Liver (tissue), 9 donors: ENCODE measurements around the gene SLIT3. TPM values are rescaled to one million over a fixed set of nuclear protein-coding genes. Genes with fewer than 3 reads are reported as not detected.

Source experiments
- DNase-seq: peaks from one replicate; pipeline ENCODE4 v3.0.0-alpha.2; 2017; ENCODE audit warnings: low spot score
- H3K27ac ChIP-seq, 2 donors: one replicate each; pipeline ENCODE4 v1.7.0; 2013; ENCODE audit warnings: inconsistent platforms in 2 of 2, low read length in 2 of 2, control low read depth in 1 of 2, low read depth in 1 of 2, mild to moderate bottlenecking in 1 of 2
- H3K27me3 ChIP-seq, 4 donors: one replicate each; pipeline versions ENCODE4 v1.6.1 to v1.7.0; 2013; ENCODE audit warnings: low read length in 3 of 4, inconsistent platforms in 1 of 4, mild to moderate bottlenecking in 1 of 4, moderate library complexity in 1 of 4; ENCODE audit not compliant: control insufficient read depth in 4 of 4, insufficient read depth in 4 of 4
- H3K36me3 ChIP-seq, 4 donors: one replicate each; pipeline versions ENCODE4 v1.6.1 to v1.7.0; 2013; ENCODE audit warnings: low read length in 3 of 4, mild to moderate bottlenecking in 3 of 4, low read depth in 1 of 4, moderate library complexity in 1 of 4; ENCODE audit not compliant: control insufficient read depth in 4 of 4, insufficient read depth in 3 of 4
- H3K4me1 ChIP-seq, 4 donors: one replicate each; pipeline versions ENCODE4 v1.6.1 to v1.7.0; 2013; ENCODE audit warnings: low read length in 3 of 4, mild to moderate bottlenecking in 3 of 4, moderate library complexity in 1 of 4; ENCODE audit not compliant: control insufficient read depth in 4 of 4, insufficient read depth in 4 of 4
- H3K4me3 ChIP-seq, 3 donors: one replicate each; pipeline versions ENCODE4 v1.6.1 to v1.7.0; 2013; ENCODE audit warnings: low read length in 3 of 3, control low read depth in 1 of 3, low read depth in 1 of 3, mild to moderate bottlenecking in 1 of 3
- H3K9ac ChIP-seq, 2 donors: one replicate each; pipeline ENCODE4 v1.7.0; 2013; ENCODE audit warnings: low read length in 2 of 2, mild to moderate bottlenecking in 2 of 2, moderate library complexity in 2 of 2, control low read depth in 1 of 2, low read depth in 1 of 2
- H3K9me3 ChIP-seq, 4 donors: one replicate each; pipeline versions ENCODE4 v1.6.1 to v1.7.0; 2013; ENCODE audit warnings: low read length in 3 of 4; ENCODE audit not compliant: control insufficient read depth in 4 of 4
- ATF3 ChIP-seq: IDR thresholded peaks from 2 replicates; pipeline ENCODE4 v1.6.1; 2016; ENCODE audit warnings: antibody characterized with exemption
- CTCF ChIP-seq: fragments of 150-350 bp; IDR thresholded peaks from 2 replicates; pipeline ENCODE4 v1.5.1; 2017; ENCODE audit warnings: improper control_type of control experiment, low read depth, low read length; ENCODE audit not compliant: missing input control
- EGR1 ChIP-seq, 2 donors: IDR thresholded peaks; 2 replicates each; pipeline ENCODE4 v1.6.1; 2016 to 2018; ENCODE audit warnings: antibody characterized with exemption in 2 of 2, low read depth in 2 of 2
- FOXA1 ChIP-seq: IDR thresholded peaks from 2 replicates; pipeline ENCODE4 v1.6.1; 2016; ENCODE audit warnings: antibody characterized with exemption
- FOXA2 ChIP-seq: IDR thresholded peaks from 2 replicates; pipeline ENCODE4 v1.6.1; 2016; ENCODE audit warnings: antibody characterized with exemption
- GABPA ChIP-seq, 2 donors: IDR thresholded peaks in 1 of 2; conservative IDR thresholded peaks in 1 of 2; 2 replicates each; pipeline ENCODE4 v1.6.1; 2016; ENCODE audit warnings: antibody characterized with exemption in 2 of 2, mild to moderate bottlenecking in 1 of 2, moderate library complexity in 1 of 2
- HNF4A ChIP-seq, 2 donors: conservative IDR thresholded peaks; 2 replicates each; pipeline ENCODE4 v1.6.1; 2016; ENCODE audit warnings: antibody characterized with exemption in 2 of 2, mild to moderate bottlenecking in 2 of 2
- HNF4G ChIP-seq: IDR thresholded peaks from 2 replicates; pipeline ENCODE4 v1.6.1; 2016; ENCODE audit warnings: antibody characterized with exemption
- JUND ChIP-seq, 2 donors: IDR thresholded peaks; 2 replicates each; pipeline ENCODE4 v1.6.1; 2016; ENCODE audit warnings: antibody characterized with exemption in 2 of 2
- MAX ChIP-seq: IDR thresholded peaks from 2 replicates; pipeline ENCODE4 v1.6.1; 2016; ENCODE audit warnings: antibody characterized with exemption
- RAD21 ChIP-seq, 2 donors: IDR thresholded peaks; 2 replicates each; pipeline ENCODE4 v1.6.1; 2016; ENCODE audit warnings: antibody characterized with exemption in 2 of 2, mild to moderate bottlenecking in 2 of 2
- RXRA ChIP-seq, 2 donors: IDR thresholded peaks; 2 replicates each; pipeline ENCODE4 v1.6.1; 2017 to 2018; ENCODE audit warnings: antibody characterized with exemption in 2 of 2, mild to moderate bottlenecking in 1 of 2
- SP1 ChIP-seq: IDR thresholded peaks from 2 replicates; pipeline ENCODE4 v1.6.1; 2018; ENCODE audit warnings: antibody characterized with exemption, mild to moderate bottlenecking
- TAF1 ChIP-seq: conservative IDR thresholded peaks from 2 replicates; pipeline ENCODE4 v1.6.1; 2016; ENCODE audit warnings: antibody characterized with exemption, mild to moderate bottlenecking
- YY1 ChIP-seq: IDR thresholded peaks from 2 replicates; pipeline ENCODE4 v1.6.1; 2016; ENCODE audit warnings: antibody characterized with exemption, mild to moderate bottlenecking
- WGBS: extraction: QIAGEN DNeasy Blood & Tissue Kit; methylation state at CpG from one replicate; pipeline ENCODE4 v1.1.7; 2013; 5-methylcytosine and 5-hydroxymethylcytosine counted together
- polyA plus RNA-seq, 2 donors: library from polyadenylated mRNA; stranded (reverse) in 1 of 2; unstranded in 1 of 2; fragments of 200-250 nt in 1 of 2; fragments of >200 nt in 1 of 2; fragmentation: Nextera tagmentation in 1 of 2; extraction: Ambion mirVana in 1 of 2; gene quantifications; one replicate each; pipeline versions ENCODE4 v1.2.1 to v1.2.3, GENCODE V29; 2013 to 2015
- total RNA-seq, 2 donors: library from RNA; depleted of rRNA; stranded (reverse); fragments of >200 nt; gene quantifications; one replicate each; pipeline ENCODE4 v1.2.3, GENCODE V29; 2014
- donor health status: healthy.
- donor health status: healthy.
- donor health status: healthy.
- donor health status: healthy.
- donor health status: healthy.

SLIT3 gene
- total and polyA plus RNA-seq, 4 donors = 0.61 to 1.3 (median 0.91) TPM

- H3K9ac ChIP-seq = no peak overlapping the region
- DNase-seq = no peak
- no peaks in the 10 kb centered on the region for H3K36me3 ChIP-seq
- no peaks in the 10 kb centered on the region for H3K4me1 ChIP-seq
- H3K9me3 ChIP-seq = peaks cover 0 to under 1% (median 0%) of the 10 kb centered on the region in 4 donors
- 80% methylated on average over 2 of the region's 2 CpGs for WGBS
- no peak overlapping the region for H3K27ac ChIP-seq
- no peak for TF ChIP-seq TAF1
- no peak for TF ChIP-seq MAX
- TF ChIP-seq FOXA2 = no peak
- no peak for TF ChIP-seq RAD21 (IDR thresholded peaks at IDR 0.05)
- no peak for TF ChIP-seq EGR1 (IDR thresholded peaks at IDR 0.05; ENCODE audit: low read depth in 2 of 2)
- TF ChIP-seq ATF3 = no peak
- TF ChIP-seq HNF4G = no peak
- no peak for TF ChIP-seq GABPA (IDR thresholded peaks at IDR 0.05 in 1 of 2, conservative IDR thresholded peaks at IDR 0.05 in 1 of 2)
- no peak for TF ChIP-seq JUND (IDR thresholded peaks at IDR 0.05)
- no peak for TF ChIP-seq HNF4A (conservative IDR thresholded peaks at IDR 0.05)
- TF ChIP-seq SP1 = no peak
- TF ChIP-seq CTCF = no peak
- no peak for TF ChIP-seq FOXA1
- TF ChIP-seq YY1 = no peak
- peaks cover 0 to 2% (median under 1%) of the 10 kb centered on the region in 4 donors for H3K27me3 ChIP-seq
- no peak overlapping the region for H3K4me3 ChIP-seq
Measured at GRCh38 chr5:169079697-169080096, 221.2 kb downstream of the SLIT3 start.

GRCh38 chr5:169074839-169075238, 226.1 kb downstream of the SLIT3 start:
- Histone ChIP-seq H3K4me3 (no peak overlapping the region), H3K27me3 (peaks cover 0 to 2% (median under 1%) of the 10 kb centered on the region in 4 donors), H3K9ac (no peak overlapping the region), H3K36me3 (no peaks in the 10 kb centered on the region), H3K27ac (no peak overlapping the region), H3K9me3 (peaks cover 0 to 3% (median 0%) of the 10 kb centered on the region in 4 donors), H3K4me1 (no peaks in the 10 kb centered on the region)
- no peak for DNase-seq
- TF ChIP-seq RAD21 (IDR thresholded peaks at IDR 0.05) (no peak), MAX (no peak), FOXA2 (no peak), FOXA1 (no peak), CTCF (no peak), RXRA (IDR thresholded peaks at IDR 0.05) (no peak), YY1 (no peak), TAF1 (no peak), EGR1 (IDR thresholded peaks at IDR 0.05; ENCODE audit: low read depth in 2 of 2) (no peak)
- WGBS = 87% methylated on average over 3 of the region's 3 CpGs
